ENCODE measurements around the gene YJEFN3. TPM values are rescaled to one million over a fixed set of nuclear protein-coding genes. Genes with fewer than 3 reads are reported as not detected.

The YJEFN3 gene
- total RNA-seq, 2 experiments from 2014 or later, result 7.4 to 9.9 TPM

- peaks cover 32% of the 10 kb centered on the region for H3K36me3 Mint-ChIP-seq
- H3K9me3 Mint-ChIP-seq (ENCODE audit: low read depth), result no peaks in the 10 kb centered on the region
- H3K4me3 Mint-ChIP-seq, result peak overlapping the region; percentile 92
- DNase-seq, result no peak
- H3K4me1 Mint-ChIP-seq, result peaks cover 29% of the 10 kb centered on the region
- peak overlapping the region; percentile 94 for H3K27ac Mint-ChIP-seq
- H3K27me3 Mint-ChIP-seq, result no peaks in the 10 kb centered on the region
- no peak for ATAC-seq
- CTCF ChIA-PET, result interaction anchor here (1.9 kb wide), 1 partner anchor 37 kb away, joined by 6 read pairs; no protein-coding TSS in a partner anchor
These were observed 11.5 kb upstream of the YJEFN3 start for GRCh38 chr19:19517235-19517619.

GRCh38 chr19:19520989-19521388 is 7.7 kb upstream of the YJEFN3 start:
- Mint-ChIP-seq H3K9me3 (ENCODE audit: low read depth) (no peaks in the 10 kb centered on the region), H3K36me3 (peaks cover 28% of the 10 kb centered on the region), H3K4me1 (peaks cover 40% of the 10 kb centered on the region), H3K27me3 (no peaks in the 10 kb centered on the region), H3K27ac (no peak overlapping the region), H3K4me3 (no peak overlapping the region)
- no peak for ATAC-seq
- CTCF ChIA-PET, result interaction anchor here (2.7 kb wide), 1 partner anchor 11 kb away, joined by 11 read pairs; no protein-coding TSS in a partner anchor
- DNase-seq, result no peak

GRCh38 chr19:19523177-19523576 is 5.5 kb upstream of the YJEFN3 start:
- Mint-ChIP-seq H3K4me3 (no peak overlapping the region), H3K4me1 (peaks cover 29% of the 10 kb centered on the region), H3K27ac (no peak overlapping the region), H3K36me3 (peaks cover 24% of the 10 kb centered on the region), H3K27me3 (no peaks in the 10 kb centered on the region), H3K9me3 (ENCODE audit: low read depth) (no peaks in the 10 kb centered on the region)
- DNase-seq (no peak), ATAC-seq (no peak)
- CTCF ChIA-PET, result interaction anchor here (2.7 kb wide), 1 partner anchor 9 kb away, joined by 11 read pairs; no protein-coding TSS in a partner anchor

- DNase-seq (no peak), ATAC-seq (no peak)
- Mint-ChIP-seq H3K9me3 (ENCODE audit: low read depth) (no peaks in the 10 kb centered on the region), H3K4me3 (no peak overlapping the region), H3K27me3 (no peaks in the 10 kb centered on the region), H3K36me3 (peaks cover 24% of the 10 kb centered on the region), H3K27ac (no peak overlapping the region), H3K4me1 (peaks cover 26% of the 10 kb centered on the region)
- CTCF ChIA-PET, result no interaction called here
These were observed 4.7 kb upstream of the YJEFN3 start for GRCh38 chr19:19524053-19524452.

GRCh38 chr19:19525611-19526380 is 2.9 kb upstream of the YJEFN3 start:
- no peaks in the 10 kb centered on the region for H3K9me3 Mint-ChIP-seq (ENCODE audit: low read depth)
- no peak for ATAC-seq
- CTCF ChIA-PET, result interaction anchor here (1.2 kb wide), 1 partner anchor 28 kb away, joined by 3 read pairs; no protein-coding TSS in a partner anchor
- no peak overlapping the region for H3K27ac Mint-ChIP-seq
- no peak overlapping the region for H3K4me3 Mint-ChIP-seq
- H3K4me1 Mint-ChIP-seq, result peaks cover 19% of the 10 kb centered on the region
- H3K27me3 Mint-ChIP-seq, result no peaks in the 10 kb centered on the region
- H3K36me3 Mint-ChIP-seq, result peaks cover 8% of the 10 kb centered on the region
- no peak for DNase-seq

- CTCF ChIA-PET, result interaction anchor here (1.2 kb wide), 1 partner anchor 27 kb away, joined by 3 read pairs; no protein-coding TSS in a partner anchor
- ATAC-seq, result no peak
- H3K4me1 Mint-ChIP-seq, result peaks cover 16% of the 10 kb centered on the region
- no peaks in the 10 kb centered on the region for H3K9me3 Mint-ChIP-seq (ENCODE audit: low read depth)
- no peaks in the 10 kb centered on the region for H3K27me3 Mint-ChIP-seq
- no peak overlapping the region for H3K4me3 Mint-ChIP-seq
- peaks cover 5% of the 10 kb centered on the region for H3K36me3 Mint-ChIP-seq
- DNase-seq, result no peak
- H3K27ac Mint-ChIP-seq, result no peak overlapping the region
These were observed 1.9 kb upstream of the YJEFN3 start for GRCh38 chr19:19526581-19527370.

- H3K27me3 Mint-ChIP-seq, result no peaks in the 10 kb centered on the region
- CTCF ChIA-PET, result no interaction called here
- ATAC-seq (no peak), DNase-seq (no peak)
- no peak overlapping the region for H3K27ac Mint-ChIP-seq
- no peak overlapping the region for H3K4me3 Mint-ChIP-seq
- H3K4me1 Mint-ChIP-seq, result peaks cover 19% of the 10 kb centered on the region
- no peaks in the 10 kb centered on the region for H3K9me3 Mint-ChIP-seq (ENCODE audit: low read depth)
- peaks cover 8% of the 10 kb centered on the region for H3K36me3 Mint-ChIP-seq
These were observed 1.4 kb upstream of the YJEFN3 start for GRCh38 chr19:19527371-19527656.

- ATAC-seq, result no peak
- Mint-ChIP-seq H3K36me3 (peaks cover 5% of the 10 kb centered on the region), H3K9me3 (ENCODE audit: low read depth) (no peaks in the 10 kb centered on the region), H3K27me3 (no peaks in the 10 kb centered on the region), H3K4me1 (peaks cover 17% of the 10 kb centered on the region), H3K4me3 (no peak overlapping the region), H3K27ac (no peak overlapping the region)
- CTCF ChIA-PET, result interaction anchor here (2.5 to 8.0 kb wide), 2 partner anchors 24 to 116 kb away, joined by 12 to 119 read pairs; partner anchors contain the start of gene GMIP
- DNase-seq, result no peak
These were observed 761 bp upstream of the YJEFN3 start for GRCh38 chr19:19527674-19528625.

- H3K4me1 Mint-ChIP-seq, result peaks cover 12% of the 10 kb centered on the region
- CTCF ChIA-PET, result interaction anchor here (1.1 to 8.0 kb wide), 4 partner anchors 14 to 114 kb away, joined by 3 to 119 read pairs (median 8); partner anchors contain the start of genes GMIP, NDUFA13 and TSSK6
- peaks cover 3% of the 10 kb centered on the region for H3K36me3 Mint-ChIP-seq
- H3K27me3 Mint-ChIP-seq, result no peaks in the 10 kb centered on the region
- no peaks in the 10 kb centered on the region for H3K9me3 Mint-ChIP-seq (ENCODE audit: low read depth)
- DNase-seq (no peak), ATAC-seq (no peak)
- no peak overlapping the region for H3K27ac Mint-ChIP-seq
- H3K4me3 Mint-ChIP-seq, result no peak overlapping the region
These were observed 1.2 kb downstream of the YJEFN3 start for GRCh38 chr19:19529783-19530422.

- Mint-ChIP-seq H3K27ac (no peak overlapping the region), H3K4me3 (no peak overlapping the region), H3K4me1 (peaks cover 9% of the 10 kb centered on the region), H3K9me3 (ENCODE audit: low read depth) (no peaks in the 10 kb centered on the region), H3K36me3 (peaks cover 3% of the 10 kb centered on the region), H3K27me3 (no peaks in the 10 kb centered on the region)
- CTCF ChIA-PET, result interaction anchor here (1.6 to 8.0 kb wide), 5 partner anchors 15 to 119 kb away, joined by 5 to 119 read pairs (median 12); partner anchors contain the start of genes GMIP, NDUFA13, PBX4 and TSSK6
- no peak for ATAC-seq
- no peak for DNase-seq
These were observed 1.7 kb downstream of the YJEFN3 start for GRCh38 chr19:19530423-19530804.

GRCh38 chr19:19530889-19531288 is 2.2 kb downstream of the YJEFN3 start:
- H3K27ac Mint-ChIP-seq, result peak overlapping the region; percentile 39
- H3K4me3 Mint-ChIP-seq, result no peak overlapping the region

More at GRCh38 chr19:19530889-19531288, 2.2 kb downstream of the YJEFN3 start:
- Mint-ChIP-seq H3K27me3 (no peaks in the 10 kb centered on the region), H3K36me3 (peaks cover 3% of the 10 kb centered on the region), H3K4me1 (peaks cover 9% of the 10 kb centered on the region), H3K9me3 (ENCODE audit: low read depth) (no peaks in the 10 kb centered on the region)
- no peak for DNase-seq
- ATAC-seq, result no peak
- CTCF ChIA-PET, result interaction anchor here (0.6 to 8.0 kb wide), 17 partner anchors 9 to 636 kb away, joined by 3 to 119 read pairs (median 8); partner anchors contain the start of genes GMIP, NDUFA13, PBX4 and TSSK6
